Panc1 (cell line): ENCODE data around the gene CHST10.

Source experiments
- CTCF ChIP-seq: fragments of 450-650 bp; IDR thresholded peaks from 2 replicates; pipeline ENCODE4 v1.5.1; 2017; ENCODE audit warnings: mild to moderate bottlenecking
- POLR2AphosphoS5 ChIP-seq: IDR thresholded peaks from 2 replicates; pipeline ENCODE4 v1.6.1; 2012; ENCODE audit warnings: mild to moderate bottlenecking, low read depth, low read length, moderate library complexity
- REST ChIP-seq, 2 experiments: IDR thresholded peaks; 2 replicates each; pipeline ENCODE4 v1.6.1; 2011 to 2012; ENCODE audit warnings: low read depth in 2 of 2, control low read depth in 1 of 2, low read length in 1 of 2, mild to moderate bottlenecking in 1 of 2, moderate library complexity in 1 of 2; ENCODE audit not compliant: insufficient read depth in 1 of 2
- SIN3A ChIP-seq: IDR thresholded peaks from 2 replicates; pipeline ENCODE4 v1.6.1; 2012; ENCODE audit warnings: low read depth, mild to moderate bottlenecking, low read length, moderate library complexity, borderline replicate concordance; ENCODE audit not compliant: insufficient read depth

GRCh38 chr2:100399714-100400113 lies 17.8 kb downstream of the CHST10 start:
- TF ChIP-seq CTCF: no peak
- no peak for TF ChIP-seq SIN3A
- no peak for TF ChIP-seq POLR2AphosphoS5
- TF ChIP-seq REST (IDR thresholded peaks at IDR 0.05; ENCODE audit: insufficient read depth in 1 of 2, low read depth in 2 of 2, low read length in 1 of 2): no peak
